EL (cell line): ENCODE data around the gene FLYWCH1.

Source experiments
- DNase-seq: peaks from one replicate; pipeline ENCODE4 v3.0.0-alpha.2; 2016

FLYWCH1 gene

DNA sequence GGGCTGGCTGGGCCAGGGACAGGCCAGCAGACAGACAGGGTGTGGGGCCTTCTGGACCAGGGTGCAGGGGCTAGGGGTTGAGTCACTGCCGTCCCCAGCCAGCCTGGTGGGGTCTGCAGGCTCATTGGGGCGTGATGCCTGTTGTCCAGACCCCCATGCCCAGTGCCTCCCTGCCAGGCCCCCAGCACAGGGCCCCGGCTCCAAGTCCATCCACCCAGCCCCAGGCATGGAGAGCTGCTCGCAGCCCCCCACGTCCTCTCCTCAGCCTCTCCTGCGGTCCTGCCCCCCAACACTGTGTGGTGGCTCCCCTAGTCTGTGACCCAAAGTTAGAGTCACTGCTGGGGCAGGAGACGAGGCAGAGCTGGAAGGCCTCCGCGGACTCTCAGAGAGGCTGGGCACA lies 75.6 kb downstream of the FLYWCH1 start:
- DNase-seq: no peak

GRCh38 chr16:2987833-2988232 lies 76.1 kb downstream of the FLYWCH1 start:
- no peak for DNase-seq

- DNase-seq: no peak
Observed at GRCh38 chr16:2988590-2989099, 76.9 kb downstream of the FLYWCH1 start.

GRCh38 chr16:2990891-2991290 lies 79.2 kb downstream of the FLYWCH1 start:
- no peak for DNase-seq

GRCh38 chr16:2991566-2992261 lies 80.0 kb downstream of the FLYWCH1 start:
- DNase-seq: no peak

- no peak for DNase-seq
Observed at GRCh38 chr16:2992383-2993081, 80.8 kb downstream of the FLYWCH1 start.

- no peak for DNase-seq
Observed at GRCh38 chr16:2996298-2996697, 84.6 kb downstream of the FLYWCH1 start.

GRCh38 chr16:2999929-3000328 lies 88.2 kb downstream of the FLYWCH1 start:
- DNase-seq: no peak

- DNase-seq: no peak
Observed at GRCh38 chr16:3000540-3000939, 88.8 kb downstream of the FLYWCH1 start.
